Peyer's patch (tissue), 4 donors: ENCODE data around the gene SLC49A3. TPM values are rescaled to one million over a fixed set of nuclear protein-coding genes. Genes with fewer than 3 reads are reported as not detected.
"Not testable (repeated sequence)": the region's sequence is repeated elsewhere in the genome, so short reads cannot be mapped to it uniquely, and the experiment has no call there.

Experiments
- DNase-seq, 3 donors: peaks; one replicate each; pipeline ENCODE4 v3.0.0-alpha.2; 2017 to 2019
- H3K27ac ChIP-seq, 4 donors: fragments of 200-600 bp; sonication (generic); one replicate each; pipeline ENCODE4 v1.5.1; 2016 to 2019
- H3K27me3 ChIP-seq, 2 donors: fragments of 200-600 bp; sonication (generic); one replicate each; pipeline ENCODE4 v1.5.1; 2019
- H3K36me3 ChIP-seq, 3 donors: fragments of 200-600 bp; sonication (generic); one replicate each; pipeline ENCODE4 v1.5.1; 2016 to 2019
- H3K4me1 ChIP-seq, 4 donors: fragments of 200-600 bp; sonication (generic); one replicate each; pipeline ENCODE4 v1.5.1; 2016 to 2019
- H3K4me3 ChIP-seq, 4 donors: fragments of 200-600 bp; sonication (generic); 1 replicate in 3 of 4; 2 replicates in 1 of 4; pipeline ENCODE4 v1.5.1; 2016 to 2019; ENCODE audit warnings: mild to moderate bottlenecking in 1 of 4
- H3K9me3 ChIP-seq, 4 donors: fragments of 200-600 bp; sonication (generic); one replicate each; pipeline ENCODE4 v1.5.1; 2016 to 2019; ENCODE audit warnings: mild to moderate bottlenecking in 1 of 4
- POLR2A ChIP-seq, 2 donors: fragments of 450-650 bp; IDR thresholded peaks; one replicate each; pipeline ENCODE4 v1.5.1; 2017; ENCODE audit warnings: antibody characterized with exemption in 2 of 2, mild to moderate bottlenecking in 2 of 2, moderate library complexity in 2 of 2
- total RNA-seq, 4 donors: library from RNA; depleted of rRNA; stranded (reverse); fragments of >200 nt; gene quantifications; one replicate each; pipeline ENCODE4 v1.1.0, GENCODE V29; 2016
- TF ChIP-seq, protein P1 (sequence below), 6 experiments: fragments of 450-650 bp in 4 of 6; fragments of 200-600 bp in 2 of 6; sonication (generic) in 1 of 6; IDR thresholded peaks; one replicate each; pipeline ENCODE4 v1.5.1; 2017 to 2019; ENCODE audit warnings: antibody characterized with exemption in 6 of 6, mild to moderate bottlenecking in 3 of 6, moderate library complexity in 1 of 6

Gene SLC49A3
- total RNA-seq, 4 donors from 2014 or later = 4.1 to 13.3 (median 9.4) TPM

DNA sequence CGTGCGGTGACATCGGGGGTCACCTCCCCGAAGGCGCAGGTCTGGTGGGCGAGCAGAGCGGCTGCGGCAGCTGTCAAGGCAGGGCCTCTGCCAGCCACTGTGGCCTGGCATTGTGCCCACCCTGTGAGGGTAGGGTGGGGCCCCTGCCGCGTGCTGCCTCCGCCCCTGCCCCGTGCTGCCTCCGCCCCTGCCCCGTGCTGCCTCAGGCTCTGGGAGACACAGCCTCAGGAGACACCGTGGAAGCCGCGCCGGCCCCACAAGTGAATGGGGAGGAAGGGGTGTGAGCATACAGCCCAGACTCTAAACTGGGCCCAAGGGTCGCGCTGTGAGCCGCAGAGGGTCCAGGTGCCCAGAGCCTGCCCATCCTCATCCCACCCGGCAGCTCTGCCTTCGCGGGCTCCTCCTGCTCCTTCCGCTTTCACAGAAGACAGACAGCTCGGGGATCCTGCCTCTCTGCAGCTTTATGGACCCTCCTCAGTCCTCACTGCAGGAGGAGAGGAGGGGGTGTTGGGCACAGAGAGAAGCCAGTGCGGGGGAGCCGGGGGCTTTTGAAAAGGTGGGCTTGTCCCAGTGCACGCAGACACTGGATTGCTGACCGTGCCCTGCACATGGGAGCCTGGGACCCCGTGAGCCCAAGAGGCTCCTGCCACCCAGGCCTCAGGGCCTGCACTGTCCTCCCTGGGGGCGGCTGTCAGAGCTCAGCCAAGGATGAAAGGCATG lies 44.1 kb upstream of the SLC49A3 start:
- no peak for TF ChIP-seq POLR2A (IDR thresholded peaks at IDR 0.05)
- TF ChIP-seq, protein P1, sequence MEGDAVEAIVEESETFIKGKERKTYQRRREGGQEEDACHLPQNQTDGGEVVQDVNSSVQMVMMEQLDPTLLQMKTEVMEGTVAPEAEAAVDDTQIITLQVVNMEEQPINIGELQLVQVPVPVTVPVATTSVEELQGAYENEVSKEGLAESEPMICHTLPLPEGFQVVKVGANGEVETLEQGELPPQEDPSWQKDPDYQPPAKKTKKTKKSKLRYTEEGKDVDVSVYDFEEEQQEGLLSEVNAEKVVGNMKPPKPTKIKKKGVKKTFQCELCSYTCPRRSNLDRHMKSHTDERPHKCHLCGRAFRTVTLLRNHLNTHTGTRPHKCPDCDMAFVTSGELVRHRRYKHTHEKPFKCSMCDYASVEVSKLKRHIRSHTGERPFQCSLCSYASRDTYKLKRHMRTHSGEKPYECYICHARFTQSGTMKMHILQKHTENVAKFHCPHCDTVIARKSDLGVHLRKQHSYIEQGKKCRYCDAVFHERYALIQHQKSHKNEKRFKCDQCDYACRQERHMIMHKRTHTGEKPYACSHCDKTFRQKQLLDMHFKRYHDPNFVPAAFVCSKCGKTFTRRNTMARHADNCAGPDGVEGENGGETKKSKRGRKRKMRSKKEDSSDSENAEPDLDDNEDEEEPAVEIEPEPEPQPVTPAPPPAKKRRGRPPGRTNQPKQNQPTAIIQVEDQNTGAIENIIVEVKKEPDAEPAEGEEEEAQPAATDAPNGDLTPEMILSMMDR (IDR thresholded peaks at IDR 0.05) = no peak
- no peak for DNase-seq
- H3K4me1 ChIP-seq = no peaks in the 10 kb centered on the region
- H3K27me3 ChIP-seq = no peaks in the 10 kb centered on the region
- no peaks in the 10 kb centered on the region for H3K9me3 ChIP-seq
- no peak overlapping the region for H3K27ac ChIP-seq
- peaks cover 0 to 70% (median 4%) of the 10 kb centered on the region in 3 donors for H3K36me3 ChIP-seq
- no peak overlapping the region for H3K4me3 ChIP-seq

DNA sequence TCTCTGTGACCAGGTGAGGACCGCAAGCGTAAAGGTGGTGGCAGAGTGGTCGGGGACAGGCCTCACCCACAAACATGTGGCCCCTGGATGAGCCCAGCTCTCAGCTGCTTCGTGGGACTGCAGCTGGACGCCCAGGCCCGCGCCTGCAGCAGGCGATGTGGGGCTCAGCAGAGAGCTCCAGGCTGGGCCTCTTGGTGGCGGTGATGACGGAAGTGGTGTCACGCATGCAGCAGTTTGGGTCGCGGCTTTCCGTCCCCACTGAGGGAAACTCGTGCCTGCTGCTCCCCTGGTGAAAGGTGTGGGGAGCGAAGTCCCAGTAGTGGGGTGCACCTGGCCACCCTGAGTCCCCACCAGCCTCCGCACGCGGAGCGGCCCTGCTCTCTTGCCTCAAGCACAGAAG lies 43.5 kb upstream of the SLC49A3 start:
- Histone ChIP-seq H3K36me3 (peaks cover 0 to 64% (median 4%) of the 10 kb centered on the region in 3 donors), H3K4me3 (no peak overlapping the region), H3K27me3 (no peaks in the 10 kb centered on the region), H3K27ac (no peak overlapping the region), H3K9me3 (no peaks in the 10 kb centered on the region), H3K4me1 (peaks cover 0 to 5% (median 0%) of the 10 kb centered on the region in 4 donors)
- no peak for TF ChIP-seq POLR2A (IDR thresholded peaks at IDR 0.05)
- TF ChIP-seq, protein P1 (IDR thresholded peaks at IDR 0.05) = no peak
- no peak for DNase-seq

DNA sequence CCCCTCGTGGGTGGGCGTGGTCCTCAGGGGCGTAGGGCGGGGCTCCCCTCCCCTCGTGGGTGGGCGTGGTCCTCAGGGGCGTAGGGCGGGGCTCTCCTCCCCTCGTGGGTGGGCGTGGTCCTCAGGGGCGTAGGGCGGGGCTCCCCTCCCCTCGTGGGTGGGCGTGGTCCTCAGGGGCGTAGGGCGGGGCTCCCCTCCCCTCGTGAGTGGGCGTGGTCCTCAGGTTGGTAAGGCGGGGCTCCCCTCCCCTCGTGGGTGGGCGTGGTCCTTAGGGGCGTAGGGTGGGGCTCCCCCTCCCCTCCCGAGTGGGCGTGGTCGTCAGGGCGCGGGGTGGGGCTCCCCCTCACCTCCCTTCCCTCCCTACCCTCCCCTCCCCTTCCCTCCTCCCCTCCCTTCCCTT lies 43.0 kb upstream of the SLC49A3 start:
- peaks cover 0 to 62% (median 4%) of the 10 kb centered on the region in 3 donors for H3K36me3 ChIP-seq
- H3K27ac ChIP-seq, DNase-seq, H3K4me1 ChIP-seq, H3K4me3 ChIP-seq, H3K27me3 ChIP-seq, H3K9me3 ChIP-seq: not testable (repeated sequence)

DNA sequence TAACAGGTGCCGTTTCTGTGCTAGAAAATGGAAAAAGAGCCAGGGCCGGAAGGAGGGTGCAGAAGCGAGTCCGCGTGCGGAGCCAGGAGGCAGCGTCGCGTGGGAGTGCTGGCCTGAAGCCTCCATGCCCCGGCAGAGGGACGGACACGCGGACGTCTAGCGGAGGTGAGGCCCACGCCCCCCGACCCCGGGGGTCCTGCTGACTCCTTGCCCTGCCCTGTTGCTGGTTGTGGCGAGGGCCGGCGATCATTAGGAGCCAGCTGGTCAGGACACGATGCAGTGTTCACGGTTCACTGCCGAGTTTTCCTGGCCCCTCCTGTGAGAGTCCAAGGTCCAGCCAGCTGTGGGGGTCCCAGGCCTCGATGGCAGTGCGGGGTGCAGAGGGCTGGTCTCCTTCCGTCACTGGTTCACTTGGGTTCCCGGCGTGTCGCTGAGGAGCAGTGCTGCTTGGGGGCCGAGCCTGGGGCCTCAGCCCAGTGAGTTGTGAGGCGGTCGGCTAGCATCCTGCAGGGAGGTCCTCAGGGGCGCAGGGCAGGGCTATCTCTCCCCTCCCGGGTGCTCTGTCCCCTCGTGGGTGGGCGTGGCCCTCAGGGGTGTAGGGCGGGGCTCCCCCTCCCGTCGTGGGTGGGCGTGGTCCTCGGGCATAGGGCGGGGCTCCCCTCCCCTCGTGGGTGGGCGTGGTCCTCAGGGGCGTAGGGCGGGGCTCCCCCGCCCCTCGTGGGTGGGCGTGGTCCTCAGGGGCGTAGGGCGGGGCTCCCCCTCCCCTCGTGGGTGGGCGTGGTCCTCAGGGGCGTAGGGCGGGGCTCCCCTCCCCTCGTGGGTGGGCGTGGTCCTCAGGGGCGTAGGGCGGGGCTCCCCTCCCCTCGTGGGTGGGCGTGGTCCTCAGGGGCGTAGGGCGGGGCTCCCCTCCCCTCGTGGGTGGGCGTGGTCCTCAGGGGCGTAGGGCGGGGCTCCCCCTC lies 42.3 kb upstream of the SLC49A3 start:
- not testable (repeated sequence) for H3K9me3 ChIP-seq
- peaks cover 0 to 57% (median 4%) of the 10 kb centered on the region in 3 donors for H3K36me3 ChIP-seq

DNA sequence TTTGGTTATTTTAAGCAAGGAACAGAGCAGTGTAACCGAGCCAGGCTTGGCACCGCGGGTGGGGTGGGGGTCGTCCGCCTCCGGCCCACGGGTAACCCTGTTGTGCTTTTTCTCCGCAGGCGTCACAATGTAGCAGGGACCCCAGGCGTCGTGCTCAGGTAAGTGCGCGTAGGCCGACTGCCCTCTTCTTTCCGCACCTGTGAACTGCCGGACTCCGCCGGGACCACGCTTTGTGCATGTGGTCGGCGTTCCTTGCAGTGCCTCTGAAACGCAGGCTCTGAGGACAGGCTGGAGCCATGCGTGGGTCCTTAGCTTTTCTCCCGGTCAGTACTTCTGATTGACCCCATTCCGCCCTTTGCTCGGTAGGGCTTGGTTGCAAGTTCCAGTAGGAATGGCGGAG lies 41.6 kb upstream of the SLC49A3 start:
- H3K4me3 ChIP-seq = no peak overlapping the region
- H3K27ac ChIP-seq = no peak overlapping the region
- DNase-seq = no peak
- peaks cover 0 to 50% (median 4%) of the 10 kb centered on the region in 3 donors for H3K36me3 ChIP-seq
- TF ChIP-seq, protein P1 (IDR thresholded peaks at IDR 0.05) = no peak
- no peak for TF ChIP-seq POLR2A (IDR thresholded peaks at IDR 0.05)
- peaks cover 0 to 18% (median 0%) of the 10 kb centered on the region in 4 donors for H3K4me1 ChIP-seq
- no peaks in the 10 kb centered on the region for H3K27me3 ChIP-seq
- H3K9me3 ChIP-seq = no peaks in the 10 kb centered on the region

More for the DNA sequence above, 42.3 kb upstream of the SLC49A3 start:
- H3K27me3 ChIP-seq, H3K27ac ChIP-seq, DNase-seq, H3K4me3 ChIP-seq: not testable (repeated sequence)
- peaks cover 0 to 11% (median 0%) of the 10 kb centered on the region in 4 donors for H3K4me1 ChIP-seq

DNA sequence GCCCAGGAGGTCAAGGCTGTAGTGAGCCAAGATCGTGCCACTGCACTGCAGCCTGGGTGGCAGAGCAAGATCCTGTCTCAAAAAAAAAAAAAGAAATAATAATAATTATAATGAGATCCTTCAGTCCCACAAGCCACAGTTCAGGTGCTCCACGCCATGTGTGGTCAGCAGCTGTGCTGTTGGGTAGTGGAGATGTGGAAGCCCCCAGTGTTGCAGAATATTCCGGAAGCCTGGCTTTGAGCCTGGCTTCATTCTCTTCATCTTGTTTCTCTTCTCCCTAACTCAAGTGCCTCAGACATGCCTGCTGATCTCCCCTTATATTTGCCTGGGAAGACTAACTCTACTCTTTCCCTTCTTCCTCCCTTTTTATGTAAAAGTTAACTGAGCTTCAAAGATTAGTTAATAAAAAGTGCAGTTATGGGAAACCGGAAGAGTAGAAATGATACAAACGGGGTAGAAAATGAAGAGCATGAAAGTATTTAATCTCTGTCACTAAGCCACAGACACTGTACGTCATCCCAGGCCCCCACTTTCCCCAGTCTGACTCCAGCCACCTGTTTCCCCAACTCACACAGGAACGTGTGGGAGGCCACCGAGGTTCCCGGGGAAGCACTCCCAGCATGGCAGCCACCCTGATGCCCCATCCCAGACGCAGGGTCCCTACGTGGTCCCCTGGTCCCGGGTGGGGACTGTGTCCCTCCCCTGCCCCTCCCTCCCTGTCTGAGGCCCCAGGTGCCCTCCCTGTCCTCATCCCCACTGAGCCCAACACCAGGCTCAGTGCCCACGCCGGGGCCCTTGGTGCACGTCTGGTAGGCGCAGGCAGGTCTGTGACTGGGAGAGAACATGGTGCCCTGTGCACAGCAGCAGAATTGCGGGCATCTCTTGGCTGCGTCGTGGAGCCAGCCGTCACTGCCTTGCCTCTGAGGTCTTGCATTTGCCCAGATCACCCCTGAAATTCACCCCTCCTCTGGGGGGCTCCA lies 40.7 kb upstream of the SLC49A3 start:
- H3K9me3 ChIP-seq = no peaks in the 10 kb centered on the region
- DNase-seq = no peak
- H3K27ac ChIP-seq = no peak overlapping the region
- H3K4me3 ChIP-seq = no peak overlapping the region
- H3K27me3 ChIP-seq = no peaks in the 10 kb centered on the region
- peaks cover 0 to 41% (median 0%) of the 10 kb centered on the region in 3 donors for H3K36me3 ChIP-seq
- TF ChIP-seq, protein P1 (IDR thresholded peaks at IDR 0.05) = no peak
- no peak for TF ChIP-seq POLR2A (IDR thresholded peaks at IDR 0.05)
- peaks cover 0 to 25% (median 0%) of the 10 kb centered on the region in 4 donors for H3K4me1 ChIP-seq
